ENCODE results near the gene EPHB1.
"Not testable (repeated sequence)": the region's sequence is repeated elsewhere in the genome, so short reads cannot be mapped to it uniquely, and the experiment has no call there.

EPHB1 gene

GRCh38 chr3:134934933-134935332 lies 139.9 kb downstream of the EPHB1 start:
- peak; percentile 63 for FAIRE-seq
- no peak for DNase-seq (ENCODE audit: insufficient read length, low spot score)

- no peak for FAIRE-seq
- no peak for DNase-seq (ENCODE audit: insufficient read length, low spot score)
These were observed 142.4 kb downstream of the EPHB1 start for GRCh38 chr3:134937256-134938028.

DNA sequence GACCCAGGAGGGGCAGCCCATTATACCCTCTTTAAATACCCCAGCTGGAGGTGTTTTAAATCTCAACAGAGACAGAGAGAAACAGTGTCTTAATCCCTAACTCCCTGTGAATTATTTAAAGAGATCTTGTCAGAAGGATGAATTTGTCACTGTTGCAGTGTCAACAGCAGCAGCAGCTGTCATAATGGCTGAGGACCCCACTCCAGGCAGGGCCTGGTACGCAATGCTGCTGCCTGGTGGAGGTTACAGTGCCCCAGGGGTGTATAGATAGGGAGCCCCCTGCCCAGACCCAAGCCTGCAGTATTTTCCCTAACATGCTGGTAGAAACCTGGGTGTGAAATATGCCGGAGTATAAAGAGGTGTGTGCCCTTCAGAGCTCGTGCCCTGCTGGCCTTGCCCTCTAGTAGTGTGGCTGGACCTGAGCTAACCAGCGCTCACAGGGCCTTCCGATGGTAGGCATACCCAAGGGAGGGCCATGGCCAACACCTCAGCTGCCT lies 143.0 kb downstream of the EPHB1 start:
- FAIRE-seq (no peak), DNase-seq (ENCODE audit: insufficient read length, low spot score) (no peak)

- no peak for FAIRE-seq
- no peak for DNase-seq (ENCODE audit: insufficient read length, low spot score)
These were observed 144.9 kb downstream of the EPHB1 start for GRCh38 chr3:134939978-134940377.

- DNase-seq (ENCODE audit: insufficient read length, low spot score) (no peak), FAIRE-seq (no peak)
These were observed 146.8 kb downstream of the EPHB1 start for GRCh38 chr3:134941820-134942219.

DNA sequence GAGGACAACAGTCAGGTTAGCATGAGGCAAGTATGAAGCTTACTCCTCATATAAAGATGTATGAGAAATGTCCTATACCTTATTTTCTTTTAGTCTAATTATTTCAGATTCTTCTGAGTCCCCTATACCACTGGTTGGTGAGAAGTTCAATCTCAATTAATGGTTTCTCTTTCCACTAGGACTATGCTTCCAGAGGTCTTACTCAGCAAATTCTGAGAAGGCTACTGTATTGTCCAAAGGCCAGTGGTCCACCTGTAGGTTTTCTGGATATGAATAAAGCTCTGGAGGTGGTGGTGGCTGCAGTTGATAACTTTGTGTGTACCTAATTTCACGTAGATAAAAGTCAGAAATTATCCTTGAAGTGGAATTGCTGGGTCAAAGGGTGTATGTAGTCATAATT lies 149.4 kb downstream of the EPHB1 start:
- FAIRE-seq (no peak), DNase-seq (ENCODE audit: insufficient read length, low spot score) (no peak)

DNA sequence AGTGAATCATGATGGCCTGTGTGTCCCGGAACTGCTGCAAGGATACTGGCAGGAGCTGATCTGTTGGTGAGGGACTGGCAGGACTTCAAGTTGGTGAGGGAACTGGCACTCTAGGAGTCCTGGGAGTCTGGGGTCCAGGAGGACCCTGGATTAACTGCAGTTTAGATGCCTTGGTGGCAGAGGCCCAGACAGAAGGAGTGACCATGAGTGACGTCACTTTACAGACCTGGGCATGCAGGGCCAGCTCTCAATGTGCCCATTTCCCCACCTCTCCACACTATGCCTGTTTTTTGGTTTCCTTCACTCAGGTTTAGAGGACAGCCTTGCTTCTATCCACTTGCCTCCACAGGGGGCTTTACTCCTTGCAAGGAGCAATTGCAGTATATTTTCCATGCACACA lies 154.1 kb downstream of the EPHB1 start:
- DNase-seq (ENCODE audit: insufficient read length, low spot score) (no peak), FAIRE-seq (no peak)

- FAIRE-seq: no peak
- DNase-seq (ENCODE audit: insufficient read length, low spot score): no peak
These were observed 157.3 kb downstream of the EPHB1 start for GRCh38 chr3:134952371-134952770.

DNA sequence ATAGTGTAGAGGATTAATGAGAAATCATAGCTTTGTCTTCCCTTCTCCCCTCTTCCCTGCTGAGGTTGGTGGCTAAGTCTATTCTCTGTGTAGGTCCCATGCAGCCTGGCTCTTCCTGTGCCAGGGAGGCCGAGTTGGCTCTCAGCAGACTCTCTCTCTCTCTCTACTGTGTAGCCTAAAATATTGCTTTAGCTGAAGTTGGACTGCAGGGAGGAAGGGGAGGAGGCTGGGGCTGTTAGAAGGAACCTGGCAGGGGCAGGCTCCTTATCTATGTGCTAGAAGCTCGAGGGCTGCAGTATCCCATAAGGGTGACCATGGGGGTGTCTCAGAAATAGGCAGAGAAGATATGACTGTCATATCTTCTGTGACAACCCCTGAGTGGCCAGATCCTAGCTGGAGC lies 160.8 kb downstream of the EPHB1 start:
- no peak for FAIRE-seq
- DNase-seq (ENCODE audit: insufficient read length, low spot score): no peak

DNA sequence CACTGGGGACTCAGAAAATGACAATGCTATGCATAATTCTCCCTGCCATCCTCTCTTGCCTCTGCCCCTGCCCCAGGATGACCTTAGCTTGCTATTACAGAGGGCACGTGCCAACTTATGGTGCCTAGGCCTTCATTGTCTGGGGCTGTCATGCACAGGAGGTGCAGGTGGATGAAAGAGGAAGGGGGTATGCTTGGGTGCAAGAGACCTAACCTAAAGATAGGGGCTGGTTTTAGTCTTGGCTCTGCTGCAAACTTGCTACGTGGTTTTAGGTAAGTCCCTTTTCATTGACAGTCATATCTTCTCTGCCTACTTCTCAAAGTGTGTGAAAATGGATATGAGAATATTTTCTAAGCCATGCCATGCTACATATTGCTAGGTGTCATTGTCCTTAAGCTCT lies 161.3 kb downstream of the EPHB1 start:
- no peak for DNase-seq (ENCODE audit: insufficient read length, low spot score)
- FAIRE-seq: no peak

- DNase-seq (ENCODE audit: insufficient read length, low spot score): no peak
- FAIRE-seq: no peak
These were observed 161.8 kb downstream of the EPHB1 start for GRCh38 chr3:134956844-134957243.

DNA sequence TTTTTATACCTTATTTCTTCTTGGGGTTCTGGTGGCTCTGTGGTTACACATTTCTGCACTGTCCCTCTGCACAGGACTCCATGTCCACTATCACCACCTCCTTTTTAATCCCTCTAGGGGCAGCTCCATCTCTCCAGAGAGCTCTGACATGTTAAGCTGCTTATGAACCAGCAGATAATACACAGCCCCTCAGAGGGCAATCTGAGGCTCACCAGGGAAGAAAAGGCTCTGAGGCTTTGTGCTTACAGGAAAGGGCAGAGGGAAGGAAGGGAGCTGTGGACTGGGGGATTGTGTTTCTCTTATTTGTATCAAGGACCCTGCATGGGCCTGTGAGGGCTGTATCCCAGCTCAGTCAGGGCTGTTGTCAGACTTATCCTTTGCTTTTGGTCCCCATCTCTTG lies 164.5 kb downstream of the EPHB1 start:
- FAIRE-seq: no peak

GRCh38 chr3:134964226-134964625 lies 169.2 kb downstream of the EPHB1 start:
- FAIRE-seq (no peak), DNase-seq (ENCODE audit: insufficient read length, low spot score) (no peak)

More for the DNA sequence above, 164.5 kb downstream of the EPHB1 start:
- no peak for DNase-seq (ENCODE audit: insufficient read length, low spot score)

DNA sequence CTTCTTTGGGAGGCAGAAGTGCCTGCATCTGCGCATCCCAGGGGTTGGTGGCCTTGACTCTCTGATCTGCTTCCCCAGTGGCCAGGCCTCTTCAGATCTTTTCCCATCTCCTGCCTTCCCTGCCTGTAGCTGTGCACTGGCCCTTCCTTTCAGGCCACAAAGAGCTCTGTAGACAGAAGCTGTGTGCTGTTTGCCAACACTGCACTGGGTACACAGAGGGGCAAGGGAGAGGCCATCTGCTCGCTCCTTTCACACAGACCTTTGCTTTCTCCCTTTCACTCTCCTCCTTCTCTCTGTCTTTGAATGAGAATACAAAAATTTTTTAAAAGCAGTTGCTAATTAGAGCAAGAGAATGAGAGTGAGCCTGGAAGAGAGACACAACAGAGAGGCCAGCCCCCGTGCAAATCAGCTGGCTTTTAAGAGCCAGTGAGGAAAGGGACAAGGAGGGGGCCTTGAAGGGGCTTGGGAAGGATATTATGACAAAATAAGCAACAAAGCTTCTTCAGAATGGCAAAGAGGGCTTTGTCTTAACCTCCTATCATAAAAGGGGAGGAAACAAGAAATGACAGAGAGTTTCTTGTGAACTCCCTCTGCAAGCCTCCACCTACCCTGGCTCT lies 170.9 kb downstream of the EPHB1 start:
- DNase-seq (ENCODE audit: insufficient read length, low spot score) (no peak), FAIRE-seq (no peak)

DNA sequence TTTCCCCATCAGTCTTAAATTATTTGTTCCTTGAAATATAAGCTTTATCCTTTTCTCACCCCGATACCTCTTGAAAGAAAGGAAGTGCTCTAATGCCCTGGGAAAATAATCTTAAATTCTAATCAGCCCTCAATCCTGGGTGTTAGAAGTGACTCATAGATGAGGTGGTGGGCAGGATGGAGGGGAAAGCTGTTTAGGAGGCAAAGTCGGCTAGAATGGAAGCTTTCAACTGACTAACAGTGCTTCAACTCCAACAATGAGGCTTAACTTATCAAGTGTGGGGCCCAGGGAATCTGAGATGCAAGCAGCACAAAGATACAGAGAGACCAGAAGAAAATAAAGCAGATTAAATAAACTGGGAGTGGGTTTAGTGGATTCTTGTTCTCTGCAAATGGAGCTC lies 175.8 kb downstream of the EPHB1 start:
- no peak for FAIRE-seq
- DNase-seq (ENCODE audit: insufficient read length, low spot score): no peak

DNA sequence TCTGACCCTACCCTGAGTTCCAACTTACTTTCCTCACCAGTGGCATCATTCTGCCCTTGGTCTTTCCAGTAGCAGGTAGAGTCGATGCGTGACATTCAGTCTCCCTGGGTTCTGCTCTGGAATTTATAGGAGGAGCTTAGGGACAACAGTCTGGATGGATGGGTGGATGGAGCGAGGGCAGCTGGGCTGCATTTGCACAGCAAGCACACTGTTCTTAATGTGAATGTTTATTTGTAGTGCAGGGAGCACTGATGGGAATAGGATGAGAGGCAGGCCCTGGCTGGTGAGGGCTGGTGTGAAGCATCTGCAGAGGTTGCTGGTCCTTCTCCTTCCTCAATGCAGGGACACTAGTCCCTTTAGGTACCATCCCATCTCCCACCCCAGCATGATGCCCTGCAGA lies 176.2 kb downstream of the EPHB1 start:
- DNase-seq (ENCODE audit: insufficient read length, low spot score): no peak
- FAIRE-seq: no peak

GRCh38 chr3:134971907-134972306 lies 176.8 kb downstream of the EPHB1 start:
- FAIRE-seq: not testable (repeated sequence)

GRCh38 chr3:134972836-134973455 lies 177.9 kb downstream of the EPHB1 start:
- FAIRE-seq (no peak), DNase-seq (ENCODE audit: insufficient read length, low spot score) (no peak)

More at GRCh38 chr3:134971907-134972306, 176.8 kb downstream of the EPHB1 start:
- DNase-seq (ENCODE audit: insufficient read length, low spot score): not testable (repeated sequence)

GRCh38 chr3:134974624-134975023 lies 179.6 kb downstream of the EPHB1 start:
- no peak for FAIRE-seq
- DNase-seq (ENCODE audit: insufficient read length, low spot score): no peak

- no peak for DNase-seq (ENCODE audit: insufficient read length, low spot score)
- no peak for FAIRE-seq
These were observed 181.9 kb downstream of the EPHB1 start for GRCh38 chr3:134976948-134977347.

- DNase-seq (ENCODE audit: insufficient read length, low spot score): no peak
- FAIRE-seq: no peak
These were observed 183.6 kb downstream of the EPHB1 start for GRCh38 chr3:134978658-134979057.

All from HTR-8/SVneo (cell line).